ENCODE data around the gene TLCD2.
A peak's percentile ranks its signal among the peaks of the same experiment; 100 is the strongest.
"Not testable (repeated sequence)": the region's sequence is repeated elsewhere in the genome, so short reads cannot be mapped to it uniquely, and the experiment has no call there.

TLCD2 gene

GRCh38 chr17:1735834-1736347 is 25.7 kb upstream of the TLCD2 start:
- DNase-seq = no peak

- no peak for DNase-seq
These were observed 25.2 kb upstream of the TLCD2 start for GRCh38 chr17:1735418-1735817.

- no peak for DNase-seq
These were observed 23.6 kb upstream of the TLCD2 start for GRCh38 chr17:1733759-1734158.

DNA sequence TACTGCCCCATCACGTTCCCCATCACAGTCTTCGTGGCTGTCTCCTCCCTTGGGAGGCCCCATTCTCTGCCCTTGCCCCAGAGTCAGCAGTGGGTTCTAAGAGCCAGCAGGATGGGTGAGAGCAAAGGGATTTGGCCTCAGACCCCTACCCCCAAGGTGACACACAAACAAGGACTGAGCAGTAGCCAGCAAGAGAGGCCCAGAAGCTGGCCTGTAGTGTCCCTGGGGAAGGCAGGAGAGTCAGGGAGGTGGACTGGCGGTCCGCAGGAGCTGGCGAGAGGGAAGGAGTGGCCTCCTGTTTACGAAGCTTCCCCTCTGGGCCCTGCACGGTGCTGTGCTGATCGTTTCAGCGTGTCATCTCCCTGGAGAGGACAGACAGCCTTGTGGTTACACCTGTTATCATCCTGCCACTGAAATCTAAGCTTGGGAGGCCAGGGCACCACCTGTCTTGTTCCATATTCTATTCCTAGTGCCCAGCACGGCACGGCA is 22.7 kb upstream of the TLCD2 start:
- no peak for DNase-seq

DNA sequence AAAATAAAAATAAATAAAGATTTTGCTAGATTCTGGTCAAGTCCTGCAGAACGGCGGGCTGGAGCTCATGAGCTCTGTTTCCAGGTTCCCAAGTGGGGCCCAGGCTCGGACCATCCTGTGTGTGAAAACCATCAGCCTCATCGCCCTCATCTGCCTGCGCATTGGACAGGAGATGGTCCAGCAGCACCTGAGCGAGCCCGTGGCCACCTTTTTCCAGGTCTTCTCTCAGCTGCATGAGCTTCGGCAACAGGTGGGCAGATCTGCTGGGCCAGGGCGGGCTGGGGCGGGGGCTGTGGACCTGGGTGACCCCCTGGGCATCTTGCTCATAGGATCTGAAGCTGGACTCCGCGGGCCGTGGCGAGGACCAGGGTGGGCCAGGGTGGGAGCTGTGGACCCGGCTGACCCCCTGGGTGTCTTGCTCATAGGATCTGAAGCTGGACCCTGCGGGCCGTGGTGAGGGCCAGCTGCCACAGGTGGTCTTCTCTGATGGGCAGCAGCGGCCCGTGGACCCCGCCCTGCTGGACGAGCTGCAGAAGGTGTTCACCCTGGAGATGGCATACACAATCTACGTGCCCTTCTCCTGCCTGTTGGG is 22.2 kb upstream of the TLCD2 start:
- DNase-seq = no peak

DNA sequence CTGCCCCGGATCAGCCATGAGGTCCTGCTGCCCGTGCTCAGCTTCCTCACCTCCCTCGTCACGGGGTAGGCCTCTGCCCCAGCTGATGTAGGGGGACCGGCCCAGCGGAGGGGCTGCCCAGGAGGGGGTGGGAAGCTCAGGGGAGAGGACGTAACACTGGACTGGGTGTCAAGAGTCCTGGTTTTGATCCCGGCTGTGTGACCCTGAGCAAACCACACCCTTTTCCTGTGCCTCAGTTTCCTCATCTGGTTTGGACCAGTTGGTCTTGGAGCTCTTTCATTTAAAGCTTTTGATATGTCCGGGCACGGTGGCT is 21.0 kb upstream of the TLCD2 start:
- DNase-seq = no peak

GRCh38 chr17:1730326-1731193 is 20.4 kb upstream of the TLCD2 start:
- DNase-seq = no peak

DNA sequence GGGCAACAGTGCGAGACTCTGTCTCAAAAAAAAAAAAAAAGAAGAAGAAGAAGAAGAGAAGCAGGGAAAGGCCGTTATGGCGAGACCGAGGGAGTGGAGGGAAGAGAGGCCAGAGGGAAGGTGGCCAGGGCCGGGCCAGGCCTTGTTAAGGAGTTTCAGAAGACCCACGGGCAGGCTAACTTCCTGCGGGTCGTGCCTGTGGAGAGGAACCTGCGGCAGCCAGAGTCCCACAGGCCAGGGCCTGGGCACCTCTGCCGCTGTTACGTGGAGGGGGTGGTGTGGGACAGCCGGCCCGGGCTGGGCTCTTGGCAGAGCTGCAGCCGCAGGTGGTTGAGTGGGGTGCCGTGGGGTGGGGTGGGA is 19.8 kb upstream of the TLCD2 start:
- DNase-seq = no peak

- no peak for DNase-seq
These were observed 17.9 kb upstream of the TLCD2 start for GRCh38 chr17:1727876-1728630.

DNA sequence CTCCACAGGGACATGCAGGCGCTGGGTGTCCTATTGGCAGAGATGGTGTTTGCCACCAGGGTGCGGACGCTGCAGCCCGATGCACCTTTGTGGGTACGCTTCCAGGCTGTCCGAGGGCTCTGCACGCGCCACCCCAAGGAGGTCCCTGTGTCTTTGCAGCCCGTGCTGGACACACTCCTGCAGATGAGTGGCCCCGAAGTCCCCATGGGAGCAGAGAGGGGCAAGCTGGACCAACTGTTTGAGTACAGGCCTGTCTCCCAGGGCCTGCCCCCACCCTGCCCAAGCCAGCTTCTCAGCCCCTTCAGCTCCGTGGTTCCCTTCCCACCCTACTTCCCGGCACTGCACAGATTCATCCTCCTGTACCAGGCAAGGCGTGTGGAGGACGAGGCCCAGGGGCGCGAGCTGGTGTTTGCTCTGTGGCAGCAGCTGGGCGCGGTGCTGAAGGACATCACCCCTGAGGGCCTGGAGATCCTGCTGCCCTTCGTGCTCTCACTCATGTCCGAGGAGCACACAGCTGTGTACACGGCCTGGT is 17.1 kb upstream of the TLCD2 start:
- no peak for DNase-seq

DNA sequence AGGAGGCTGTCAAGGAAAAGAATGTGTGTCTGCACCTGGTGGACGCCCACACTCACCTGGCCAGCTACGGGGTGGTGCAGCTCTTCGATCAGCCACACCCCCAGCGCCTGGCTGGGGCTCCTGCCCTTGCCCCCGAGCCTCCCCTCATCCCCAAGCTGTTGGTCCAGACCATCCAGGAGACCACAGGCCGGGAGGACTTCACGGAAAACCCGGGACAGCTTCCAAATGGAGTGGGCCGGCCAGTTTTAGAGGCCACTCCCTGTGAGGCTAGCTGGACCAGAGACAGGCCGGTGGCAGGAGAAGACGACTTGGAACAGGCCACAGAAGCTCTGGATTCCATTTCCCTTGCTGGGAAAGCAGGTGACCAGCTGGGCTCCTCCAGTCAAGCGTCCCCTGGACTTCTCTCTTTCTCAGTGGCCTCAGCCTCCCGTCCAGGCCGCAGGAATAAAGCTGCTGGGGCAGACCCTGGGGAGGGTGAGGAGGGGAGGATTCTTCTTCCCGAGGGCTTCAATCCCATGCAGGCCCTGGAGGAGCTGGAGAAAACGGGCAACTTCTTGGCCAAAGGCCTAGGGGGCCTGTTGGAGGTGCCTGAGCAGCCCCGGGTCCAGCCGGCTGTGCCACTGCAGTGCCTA is 16.6 kb upstream of the TLCD2 start:
- DNase-seq = no peak

DNA sequence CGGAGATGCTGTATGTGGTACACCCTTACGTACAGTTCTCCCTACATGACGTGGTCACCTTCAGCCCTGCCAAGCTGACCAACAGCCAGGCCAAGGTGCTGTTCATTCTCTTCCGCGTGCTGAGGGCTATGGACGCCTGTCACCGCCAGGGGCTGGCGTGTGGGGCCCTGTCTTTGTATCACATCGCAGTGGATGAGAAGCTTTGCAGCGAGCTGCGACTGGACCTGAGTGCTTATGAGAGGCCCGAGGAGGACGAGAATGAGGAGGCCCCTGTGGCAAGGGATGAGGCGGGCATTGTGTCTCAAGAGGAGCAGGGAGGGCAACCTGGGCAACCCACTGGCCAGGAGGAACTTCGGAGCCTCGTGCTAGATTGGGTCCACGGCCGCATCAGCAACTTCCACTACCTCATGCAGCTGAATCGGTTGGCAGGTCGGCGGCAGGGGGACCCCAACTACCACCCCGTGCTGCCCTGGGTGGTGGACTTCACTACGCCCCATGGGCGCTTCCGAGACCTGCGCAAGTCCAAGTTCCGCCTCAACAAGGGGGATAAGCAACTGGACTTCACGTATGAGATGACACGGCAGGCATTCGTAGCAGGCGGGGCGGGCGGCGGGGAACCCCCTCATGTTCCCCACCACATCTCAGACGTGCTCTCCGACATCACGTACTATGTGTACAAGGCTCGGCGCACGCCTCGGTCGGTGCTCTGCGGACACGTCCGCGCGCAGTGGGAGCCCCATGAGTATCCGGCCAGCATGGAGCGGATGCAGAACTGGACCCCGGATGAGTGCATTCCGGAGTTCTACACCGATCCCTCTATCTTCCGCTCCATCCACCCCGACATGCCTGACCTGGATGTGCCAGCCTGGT is 15.7 kb upstream of the TLCD2 start:
- DNase-seq = no peak

DNA sequence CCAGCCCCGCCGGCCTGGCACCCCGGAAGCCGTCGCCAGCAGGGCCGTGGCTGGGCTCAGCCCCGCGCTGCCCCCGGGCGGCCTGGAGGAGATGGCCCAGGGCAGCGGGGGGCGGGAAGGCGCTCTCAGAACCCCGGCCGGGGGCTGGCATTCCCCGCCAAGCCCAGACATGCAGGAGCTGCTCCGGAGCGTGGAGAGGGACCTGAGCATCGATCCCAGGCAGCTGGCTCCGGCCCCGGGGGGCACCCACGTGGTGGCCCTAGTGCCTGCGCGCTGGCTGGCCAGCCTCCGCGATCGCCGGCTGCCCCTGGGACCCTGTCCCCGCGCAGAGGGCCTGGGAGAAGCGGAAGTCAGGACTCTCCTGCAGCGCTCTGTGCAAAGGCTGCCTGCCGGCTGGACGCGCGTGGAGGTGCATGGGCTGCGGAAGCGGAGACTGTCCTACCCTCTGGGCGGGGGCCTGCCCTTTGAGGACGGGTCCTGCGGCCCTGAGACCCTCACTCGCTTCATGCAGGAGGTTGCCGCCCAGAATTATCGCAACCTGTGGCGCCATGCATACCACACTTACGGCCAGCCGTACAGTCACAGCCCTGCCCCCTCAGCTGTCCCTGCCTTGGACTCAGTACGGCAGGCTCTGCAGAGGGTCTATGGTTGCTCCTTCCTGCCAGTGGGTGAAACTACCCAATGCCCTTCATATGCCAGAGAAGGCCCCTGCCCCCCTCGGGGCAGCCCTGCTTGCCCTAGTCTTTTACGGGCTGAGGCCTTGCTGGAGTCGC is 14.9 kb upstream of the TLCD2 start:
- DNase-seq = no peak

GRCh38 chr17:1724351-1724868 is 14.2 kb upstream of the TLCD2 start, which contains the start of gene WDR81:
Gene WDR81 (plus strand): TSS chr17:1724704. CDS start chr17:1724960, 256 bp downstream.
- peak; percentile 90 for DNase-seq

GRCh38 chr17:1722022-1722421 is 11.8 kb upstream of the TLCD2 start:
- not testable (repeated sequence) for DNase-seq

DNA sequence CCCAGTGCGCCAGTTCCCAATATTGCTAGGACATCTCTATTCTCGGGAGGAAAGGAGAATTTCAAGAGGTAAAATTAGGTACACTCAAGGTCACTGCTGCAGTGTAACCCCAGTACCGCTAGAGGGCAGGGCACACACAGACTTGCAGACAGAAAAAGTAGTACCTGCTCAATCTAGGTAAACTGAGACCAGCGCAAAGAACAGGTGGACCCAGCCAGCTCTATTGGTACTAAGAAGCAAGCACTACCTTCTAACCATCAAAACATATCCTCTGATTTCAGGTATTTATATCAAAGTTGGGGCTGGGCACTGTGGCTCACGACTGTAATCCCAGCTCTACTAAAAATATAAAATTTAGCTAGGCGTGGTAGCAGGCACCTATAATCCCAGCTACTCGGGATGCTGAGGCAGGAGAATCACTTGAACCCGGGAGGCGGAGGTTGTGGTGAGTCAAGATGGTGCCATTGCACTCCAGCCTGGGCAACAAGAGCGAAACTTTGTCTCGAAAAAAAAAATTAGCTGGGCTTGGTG is 10.7 kb upstream of the TLCD2 start:
- peak; percentile 77 for DNase-seq

DNA sequence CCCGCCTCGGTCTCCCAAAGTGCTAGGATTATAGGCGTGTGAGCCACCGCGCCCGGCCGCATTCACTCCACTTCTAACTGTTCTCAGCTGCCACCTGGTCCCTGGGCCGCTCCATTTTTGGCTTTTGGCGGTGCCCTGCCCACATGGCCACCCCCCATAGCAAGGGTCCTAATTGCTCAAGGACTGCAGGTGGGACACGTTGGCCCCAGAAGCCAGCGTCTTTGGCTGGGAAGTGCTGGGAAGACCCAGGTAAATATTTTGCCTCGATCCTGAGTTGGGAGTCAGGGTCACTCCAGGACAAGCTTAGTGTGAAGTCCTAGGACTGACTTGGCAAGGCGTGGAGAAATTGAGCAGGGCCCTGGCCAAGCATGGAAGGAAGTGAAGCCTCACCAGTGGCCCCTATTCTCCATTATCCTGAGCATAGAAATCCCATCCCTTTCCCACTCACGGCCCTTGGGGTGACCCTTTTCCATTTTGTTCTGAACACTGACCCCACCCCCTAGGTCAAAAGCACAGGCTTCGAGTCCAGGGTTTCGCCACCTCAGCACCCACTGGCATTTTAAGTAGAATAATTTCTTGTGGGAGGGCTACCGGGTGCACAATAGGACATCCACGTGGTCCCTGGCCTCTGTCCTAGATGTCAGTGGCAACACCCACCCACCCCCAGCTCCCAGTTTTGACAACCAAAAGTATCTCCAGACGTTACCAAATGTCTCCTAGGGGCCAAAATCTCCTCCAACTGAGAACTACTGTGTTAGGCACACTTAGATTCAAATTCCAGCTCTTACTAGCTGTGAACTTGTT is 8.4 kb upstream of the TLCD2 start:
- no peak for DNase-seq

DNA sequence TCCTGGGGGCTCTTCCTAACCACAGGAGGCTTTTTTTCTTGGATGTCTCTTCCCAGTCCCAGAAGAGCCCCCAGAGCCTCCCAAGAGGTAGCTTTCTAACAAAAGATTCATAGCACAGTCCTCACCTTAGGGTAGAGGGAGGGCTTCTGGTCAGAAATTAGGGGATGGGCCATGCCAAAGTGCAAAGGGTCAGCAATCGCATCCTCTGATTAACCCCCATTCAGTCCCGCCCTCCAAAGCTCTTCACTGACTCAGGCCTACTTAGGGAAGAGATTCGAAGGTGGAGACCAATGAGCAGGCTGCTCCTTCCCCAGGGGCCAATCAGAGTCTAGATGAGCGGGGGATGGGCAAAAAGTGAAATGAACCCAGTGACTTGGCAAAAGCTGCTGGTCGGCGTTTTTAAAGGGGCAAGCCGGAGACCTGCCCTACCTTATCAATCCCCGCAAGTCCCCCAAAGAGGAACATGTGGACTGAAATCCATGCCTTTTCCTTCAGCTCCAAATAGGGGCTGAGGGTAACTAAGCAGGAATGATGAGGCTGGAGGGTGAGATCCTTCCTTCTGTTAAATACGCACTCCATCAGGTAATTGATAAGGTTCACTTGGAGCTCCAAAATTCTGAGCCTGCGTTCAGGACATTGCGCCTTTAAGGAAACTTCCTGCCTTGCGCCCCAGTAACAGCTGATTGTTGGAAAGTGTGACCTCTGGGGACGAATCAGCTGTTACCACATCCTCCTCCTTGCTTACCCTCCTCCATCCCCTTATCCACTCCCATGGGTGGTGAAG is 6.9 kb upstream of the TLCD2 start:
- DNase-seq = peak; percentile 97
